ENCODE results near the gene CDC42EP4. TPM values are rescaled to one million over a fixed set of nuclear protein-coding genes. Genes with fewer than 3 reads are reported as not detected.

The CDC42EP4 gene
- total RNA-seq, 2 donors from 2014 or later, result 49.6 to 65.6 TPM

- ATAC-seq (no peak), DNase-seq (peak in 1 of 2 donors; percentile 50)
- intact Hi-C loops (cut with DNase I, micrococcal nuclease), result no loop called here
These were observed 4.7 kb downstream of the CDC42EP4 start for GRCh38 chr17:73307130-73307529.

GRCh38 chr17:73305845-73306836 lies 5.7 kb downstream of the CDC42EP4 start:
- intact Hi-C loops (cut with DNase I, micrococcal nuclease), result no loop called here
- DNase-seq (no peak), ATAC-seq (no peak)

GRCh38 chr17:73304971-73305812 lies 6.6 kb downstream of the CDC42EP4 start:
- intact Hi-C loops (cut with DNase I, micrococcal nuclease), result no loop called here

GRCh38 chr17:73304438-73304837 lies 7.4 kb downstream of the CDC42EP4 start:
- ATAC-seq (no peak), DNase-seq (no peak)
- intact Hi-C loops (cut with DNase I, micrococcal nuclease), result no loop called here

More at GRCh38 chr17:73304971-73305812, 6.6 kb downstream of the CDC42EP4 start:
- peak; percentile 66 to 70 for DNase-seq
- ATAC-seq, result peak; percentile 42

DNA sequence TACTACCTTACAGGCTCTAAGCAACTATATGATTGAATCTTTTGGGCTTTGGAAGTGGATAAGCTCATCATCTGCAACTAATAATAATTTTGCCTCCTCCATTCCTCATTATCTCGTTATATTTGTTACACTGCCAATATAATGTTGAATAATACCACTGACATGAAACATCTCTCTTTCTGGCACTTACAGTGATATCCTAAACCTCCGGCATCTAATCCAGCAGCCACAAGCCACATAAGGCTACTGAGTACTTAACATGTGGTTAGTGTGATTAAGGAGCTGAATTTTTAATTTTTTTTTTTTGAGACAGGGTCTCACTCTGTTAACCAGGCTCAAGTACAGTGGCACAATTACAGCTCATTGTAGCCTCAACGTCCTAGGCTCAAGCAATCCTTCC lies 9.6 kb downstream of the CDC42EP4 start:
- intact Hi-C loops (cut with DNase I, micrococcal nuclease), result no loop called here
- ATAC-seq (no peak), DNase-seq (no peak)

DNA sequence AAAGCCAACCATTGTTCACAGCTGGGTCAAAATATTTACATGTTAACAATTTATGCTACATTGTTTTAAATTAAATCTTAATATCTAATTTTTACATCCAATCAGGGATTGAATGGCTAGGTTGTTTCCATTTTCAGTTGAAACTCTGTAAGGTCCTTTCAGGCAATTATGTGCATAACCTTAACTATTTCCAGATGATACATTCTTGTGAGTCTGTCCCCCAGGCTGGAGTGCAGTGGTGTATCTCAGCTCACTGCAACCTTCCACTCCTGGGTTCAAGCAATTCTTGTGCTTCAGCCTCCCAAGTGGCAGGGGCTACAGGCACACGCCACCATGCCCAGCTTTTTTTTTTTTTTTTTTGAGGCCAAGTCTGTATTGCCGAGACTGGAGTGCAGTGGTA lies 10.4 kb downstream of the CDC42EP4 start:
- DNase-seq (no peak), ATAC-seq (no peak)
- intact Hi-C loops (cut with DNase I, micrococcal nuclease), result no loop called here

DNA sequence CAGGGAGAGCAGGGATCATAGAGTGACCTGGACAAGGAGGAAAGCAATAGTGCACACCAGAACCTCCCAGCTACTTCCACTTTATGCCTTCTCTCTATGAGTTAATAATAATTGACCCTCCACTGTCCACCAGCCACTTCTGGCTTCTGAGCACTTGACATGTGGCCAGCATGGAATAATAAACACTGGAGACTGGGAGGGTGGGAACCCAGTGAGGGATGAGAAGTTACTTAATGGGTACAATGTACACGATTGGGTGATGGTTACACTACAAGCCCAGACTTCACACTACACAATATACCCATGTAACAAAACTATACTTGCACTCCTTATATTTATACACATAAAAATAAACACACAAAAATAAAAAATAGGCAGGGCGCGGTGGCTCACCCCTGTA lies 11.4 kb downstream of the CDC42EP4 start:
- intact Hi-C loops (cut with DNase I, micrococcal nuclease), result no loop called here
- no peak for ATAC-seq
- no peak for DNase-seq

DNA sequence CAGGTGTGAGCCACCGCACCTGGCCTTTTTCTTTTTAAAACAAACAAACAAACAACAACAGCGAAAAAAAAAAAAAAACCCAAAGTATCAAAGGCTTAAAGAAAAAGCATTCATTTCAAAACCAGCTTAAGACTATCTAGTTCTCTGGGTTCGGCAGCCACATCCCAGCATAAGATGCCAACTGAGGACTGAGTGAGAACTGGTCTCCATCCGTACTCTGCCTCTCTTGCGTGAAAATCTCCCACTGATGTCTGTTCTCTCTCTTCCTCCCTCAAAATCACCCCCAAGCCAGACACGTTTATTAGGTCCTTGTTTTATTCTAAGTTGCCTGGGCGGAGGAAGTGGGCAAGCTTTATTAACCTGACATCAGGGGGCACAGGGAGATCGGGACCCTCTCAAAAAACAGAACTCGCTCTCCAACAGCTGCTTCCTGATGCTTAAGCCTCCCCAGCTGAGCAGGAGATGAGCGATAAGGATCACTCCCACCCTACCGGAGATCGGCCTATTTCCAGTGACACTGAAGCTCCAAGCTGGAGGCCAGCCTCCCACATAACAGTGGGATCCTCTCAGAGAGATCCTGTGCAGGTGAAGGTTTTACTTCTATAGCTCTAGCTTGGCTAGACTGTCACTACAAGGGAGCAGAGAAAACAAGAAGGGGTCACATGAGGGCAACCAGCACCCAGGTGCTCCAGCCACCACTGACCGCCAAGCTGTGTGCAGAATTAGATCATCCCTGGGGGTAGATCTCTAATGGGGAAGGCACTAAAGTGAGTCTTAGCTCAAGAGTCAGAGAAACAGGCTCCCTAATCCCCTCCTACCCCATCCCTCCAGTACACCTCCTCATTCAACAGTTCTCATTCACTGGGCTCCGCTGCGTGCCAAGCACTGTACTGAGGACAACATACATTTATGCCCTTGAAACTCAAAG lies 13.6 kb downstream of the CDC42EP4 start:
- ATAC-seq (no peak), DNase-seq (no peak)
- intact Hi-C loops (cut with DNase I, micrococcal nuclease), result no loop called here

DNA sequence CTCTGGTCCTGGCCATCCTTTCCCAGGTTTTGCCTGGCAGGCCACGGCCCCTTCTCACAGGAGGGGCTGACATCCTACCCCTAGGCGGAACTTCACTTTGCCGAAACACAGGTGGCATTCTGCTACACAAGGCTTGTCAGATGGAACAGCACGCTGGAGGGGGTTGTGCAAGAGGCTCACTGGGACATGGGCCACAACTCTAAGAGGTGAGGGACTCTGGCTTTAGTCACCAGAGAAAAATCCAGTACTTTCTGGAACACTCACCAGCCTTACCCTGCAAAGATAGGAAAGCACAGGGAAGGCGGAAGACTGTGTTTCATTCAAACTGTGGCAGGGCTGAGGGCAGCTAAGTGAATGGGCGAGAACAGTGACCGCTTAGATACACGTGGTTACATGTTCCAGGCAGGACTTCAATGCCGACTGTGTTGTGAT lies 18.3 kb downstream of the CDC42EP4 start:
- intact Hi-C loops (cut with DNase I, micrococcal nuclease), result no loop called here
- ATAC-seq (no peak), DNase-seq (no peak)

DNA sequence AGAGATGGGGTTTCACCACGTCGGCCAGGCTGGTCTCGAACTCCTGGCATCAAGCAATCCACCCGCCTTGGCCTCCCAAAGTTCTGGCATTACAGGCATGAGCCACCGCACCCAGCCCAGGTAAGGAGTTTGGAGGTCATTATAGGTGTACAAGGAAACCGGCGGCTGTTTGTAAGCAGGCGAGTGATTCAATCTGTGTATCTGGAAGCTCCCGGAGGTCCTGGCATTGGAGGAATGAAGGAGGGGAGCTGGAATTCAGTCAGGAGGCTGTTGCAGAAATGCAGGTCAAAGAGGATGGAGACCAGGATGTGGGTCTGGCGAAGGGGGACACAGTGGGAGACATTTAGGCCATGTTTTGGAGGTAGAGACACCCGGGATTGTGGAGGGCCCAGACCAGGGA lies 18.8 kb downstream of the CDC42EP4 start:
- ATAC-seq, result no peak
- intact Hi-C loops (cut with DNase I, micrococcal nuclease), result no loop called here
- DNase-seq, result no peak

DNA sequence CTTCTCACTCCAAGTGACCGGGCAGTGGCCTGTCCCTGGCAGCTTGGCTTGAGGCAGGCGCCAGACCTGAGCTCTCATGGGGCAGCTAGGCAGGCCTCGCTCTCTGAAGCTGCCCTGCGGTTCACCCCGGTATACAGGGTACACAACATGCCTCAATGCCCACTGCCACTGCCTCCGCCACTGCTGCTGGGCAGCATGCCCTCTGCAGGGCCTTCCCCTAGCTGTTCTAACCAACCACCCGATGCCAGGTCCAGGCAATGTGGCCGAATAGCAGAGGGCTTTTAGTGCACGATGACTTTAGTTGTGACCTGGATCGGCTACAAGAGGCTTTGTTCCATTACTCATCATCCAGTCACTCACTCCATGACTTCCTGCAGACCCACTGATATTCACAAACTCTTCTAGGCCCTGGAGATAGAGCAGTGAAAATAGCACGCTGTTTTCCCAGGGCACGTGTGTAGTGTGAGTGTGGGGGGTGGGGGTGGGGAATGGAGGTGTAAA lies 19.7 kb downstream of the CDC42EP4 start:
- no peak for DNase-seq
- ATAC-seq, result no peak
- intact Hi-C loops (cut with DNase I, micrococcal nuclease), result no loop called here

- ATAC-seq, result peak; percentile 27
- DNase-seq, result peak; percentile 58 to 72
- intact Hi-C loops (cut with DNase I, micrococcal nuclease), result no loop called here
These were observed 20.5 kb downstream of the CDC42EP4 start for GRCh38 chr17:73291260-73291801.

GRCh38 chr17:73290399-73291259 lies 21.2 kb downstream of the CDC42EP4 start:
- ATAC-seq, result no peak
- no peak for DNase-seq
- intact Hi-C loops (cut with DNase I, micrococcal nuclease), result no loop called here

- intact Hi-C loops (cut with DNase I, micrococcal nuclease), result no loop called here
- ATAC-seq (peak; percentile 8), DNase-seq (no peak)
These were observed 22.1 kb downstream of the CDC42EP4 start for GRCh38 chr17:73289549-73290254.

- DNase-seq (peak; percentile 77 to 78), ATAC-seq (peak; percentile 86)
- intact Hi-C loops (cut with DNase I, micrococcal nuclease), result no loop called here
These were observed 23.1 kb downstream of the CDC42EP4 start for GRCh38 chr17:73288534-73289302.

DNA sequence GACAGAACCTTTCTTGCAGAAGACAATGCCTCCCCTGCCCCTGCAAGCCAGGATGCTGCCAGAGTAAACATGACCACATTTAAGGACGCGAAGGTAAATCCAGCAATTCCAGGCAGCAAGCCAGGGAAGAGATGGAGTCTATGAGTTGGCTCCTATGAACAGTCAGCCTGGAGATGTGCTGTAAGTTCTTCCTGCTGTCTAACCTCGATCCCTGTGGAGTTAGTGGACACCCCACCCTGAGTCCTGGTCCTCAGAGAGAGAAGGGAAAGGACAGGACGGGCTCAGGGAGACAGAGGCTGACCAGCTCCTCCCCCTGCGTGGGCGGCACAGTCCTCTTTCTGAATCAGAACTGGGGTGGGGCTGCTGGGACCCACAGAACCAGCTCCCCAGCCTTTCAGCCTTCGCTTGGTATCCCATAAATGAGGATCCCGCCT lies 24.9 kb downstream of the CDC42EP4 start:
- intact Hi-C loops (cut with DNase I, micrococcal nuclease), result no loop called here
- no peak for ATAC-seq
- DNase-seq, result no peak

Data from left colon (tissue), 2 donors.